ENCODE results near the gene TSKS.

The TSKS gene

GRCh38 chr19:49775742-49776370, 12.8 kb upstream of the TSKS start:
- no peak for TF ChIP-seq POLR2AphosphoS5 (IDR thresholded peaks at IDR 0.05; ENCODE audit: low read depth, low read length)
- FAIRE-seq (no peak), DNase-seq (ENCODE audit: insufficient read length) (no peak)

GRCh38 chr19:49774969-49775368, 11.9 kb upstream of the TSKS start:
- FAIRE-seq, result no peak
- no peak for DNase-seq (ENCODE audit: insufficient read length)
- no peak for TF ChIP-seq TAF1 (IDR thresholded peaks at IDR 0.05; ENCODE audit: borderline replicate concordance, low read depth, low read length)
- TF ChIP-seq POLR2A (IDR thresholded peaks at IDR 0.05; ENCODE audit: low read depth, low read length), result no peak

GRCh38 chr19:49773663-49774350, 10.7 kb upstream of the TSKS start:
- no peak for TF ChIP-seq POLR2A (IDR thresholded peaks at IDR 0.05; ENCODE audit: low read depth, low read length)
- no peak for TF ChIP-seq POLR2AphosphoS5 (IDR thresholded peaks at IDR 0.05; ENCODE audit: low read depth, low read length)
- no peak for TF ChIP-seq TAF1 (IDR thresholded peaks at IDR 0.05; ENCODE audit: borderline replicate concordance, low read depth, low read length)
- no peak for FAIRE-seq
- no peak for DNase-seq (ENCODE audit: insufficient read length)

GRCh38 chr19:49772850-49773432, 9.8 kb upstream of the TSKS start:
- no peak for DNase-seq (ENCODE audit: insufficient read length)
- no peak for FAIRE-seq
- no peak for TF ChIP-seq POLR2A (IDR thresholded peaks at IDR 0.05; ENCODE audit: low read depth, low read length)
- no peak for TF ChIP-seq POLR2AphosphoS5 (IDR thresholded peaks at IDR 0.05; ENCODE audit: low read depth, low read length)
- no peak for TF ChIP-seq TAF1 (IDR thresholded peaks at IDR 0.05; ENCODE audit: borderline replicate concordance, low read depth, low read length)

GRCh38 chr19:49771674-49772139, 8.6 kb upstream of the TSKS start:
- TF ChIP-seq POLR2A (IDR thresholded peaks at IDR 0.05; ENCODE audit: low read depth, low read length) (no peak), POLR2AphosphoS5 (IDR thresholded peaks at IDR 0.05; ENCODE audit: low read depth, low read length) (no peak), TAF1 (IDR thresholded peaks at IDR 0.05; ENCODE audit: borderline replicate concordance, low read depth, low read length) (no peak)
- no peak for DNase-seq (ENCODE audit: insufficient read length)
- FAIRE-seq, result no peak

- DNase-seq (ENCODE audit: insufficient read length) (no peak), FAIRE-seq (no peak)
- no peak for TF ChIP-seq POLR2A (IDR thresholded peaks at IDR 0.05; ENCODE audit: low read depth, low read length)
- TF ChIP-seq POLR2AphosphoS5 (IDR thresholded peaks at IDR 0.05; ENCODE audit: low read depth, low read length), result no peak
- no peak for TF ChIP-seq TAF1 (IDR thresholded peaks at IDR 0.05; ENCODE audit: borderline replicate concordance, low read depth, low read length)
Measured at GRCh38 chr19:49770529-49770928, 7.4 kb upstream of the TSKS start.

GRCh38 chr19:49767967-49768581, 5.0 kb upstream of the TSKS start:
- no peak for DNase-seq (ENCODE audit: insufficient read length)
- no peak for FAIRE-seq
- TF ChIP-seq POLR2AphosphoS5 (IDR thresholded peaks at IDR 0.05; ENCODE audit: low read depth, low read length), result no peak
- no peak for TF ChIP-seq TAF1 (IDR thresholded peaks at IDR 0.05; ENCODE audit: borderline replicate concordance, low read depth, low read length)
- TF ChIP-seq POLR2A (IDR thresholded peaks at IDR 0.05; ENCODE audit: low read depth, low read length), result no peak

GRCh38 chr19:49767381-49767780, 4.3 kb upstream of the TSKS start:
- FAIRE-seq (no peak), DNase-seq (ENCODE audit: insufficient read length) (no peak)
- no peak for TF ChIP-seq POLR2AphosphoS5 (IDR thresholded peaks at IDR 0.05; ENCODE audit: low read depth, low read length)
- no peak for TF ChIP-seq POLR2A (IDR thresholded peaks at IDR 0.05; ENCODE audit: low read depth, low read length)
- no peak for TF ChIP-seq TAF1 (IDR thresholded peaks at IDR 0.05; ENCODE audit: borderline replicate concordance, low read depth, low read length)

- DNase-seq (ENCODE audit: insufficient read length), result no peak
Measured at GRCh38 chr19:49766930-49767299, 3.8 kb upstream of the TSKS start, which contains the start of gene AP2A1. AP2A1 (plus strand) TSS chr19:49767001; CDS start chr19:49767134, 133 bp downstream.

GRCh38 chr19:49766007-49766929, 3.2 kb upstream of the TSKS start:
- DNase-seq (ENCODE audit: insufficient read length) (peak; percentile 99), FAIRE-seq (peak; percentile 95)
- peak; percentile 80 for TF ChIP-seq POLR2AphosphoS5 (IDR thresholded peaks at IDR 0.05; ENCODE audit: low read depth, low read length)
- TF ChIP-seq TAF1 (IDR thresholded peaks at IDR 0.05; ENCODE audit: borderline replicate concordance, low read depth, low read length), result peak; percentile 63; the same call in 1 of the 2 replicates
- peak; percentile 78 for TF ChIP-seq POLR2A (IDR thresholded peaks at IDR 0.05; ENCODE audit: low read depth, low read length)

More at GRCh38 chr19:49766930-49767299, 3.8 kb upstream of the TSKS start, which contains the start of gene AP2A1:
- TF ChIP-seq POLR2AphosphoS5 (IDR thresholded peaks at IDR 0.05; ENCODE audit: low read depth, low read length), result no peak
- TF ChIP-seq TAF1 (IDR thresholded peaks at IDR 0.05; ENCODE audit: borderline replicate concordance, low read depth, low read length), result no peak
- peak; percentile 43; the same call in 1 of the 2 replicates for TF ChIP-seq POLR2A (IDR thresholded peaks at IDR 0.05; ENCODE audit: low read depth, low read length)
- no peak for FAIRE-seq

All from GM12892 (cell line).